Retinal pigment epithelial cell (primary cell): Measurements from ENCODE around the gene PLXNB1.

ENCODE experiments used
- DNase-seq: peaks from one replicate; pipeline ENCODE4 v3.0.0-alpha.2; 2010; ENCODE audit warnings: low read depth
- H3K4me3 ChIP-seq: 2 replicates; pipeline ENCODE4 v1.5.1; 2011; ENCODE audit warnings: mild to moderate bottlenecking, low read length, control low read depth, moderate library complexity
- TF ChIP-seq, protein P1 (sequence below): conservative IDR thresholded peaks from 2 replicates; pipeline ENCODE4 v1.5.1; 2011; ENCODE audit warnings: low read depth, low read length, control low read depth, inconsistent platforms

Gene PLXNB1

DNA sequence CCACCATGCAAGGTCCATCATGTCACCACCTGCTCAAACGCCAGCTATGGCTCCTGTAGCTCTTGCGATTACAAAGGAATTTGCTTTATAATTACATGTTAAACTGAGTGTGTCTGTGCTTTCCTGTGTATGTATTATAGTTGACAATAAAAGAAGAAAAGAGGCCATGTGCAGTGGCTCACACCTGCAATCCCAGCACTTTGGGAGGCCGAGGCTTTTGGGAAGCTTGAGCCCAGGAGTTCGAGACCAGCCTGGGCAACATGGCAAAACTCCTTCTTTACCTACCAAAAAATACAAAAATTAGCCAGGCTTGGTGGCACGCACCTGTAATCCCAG lies 43.7 kb upstream of the PLXNB1 start:
- DNase-seq, result no peak
- TF ChIP-seq, protein P1, sequence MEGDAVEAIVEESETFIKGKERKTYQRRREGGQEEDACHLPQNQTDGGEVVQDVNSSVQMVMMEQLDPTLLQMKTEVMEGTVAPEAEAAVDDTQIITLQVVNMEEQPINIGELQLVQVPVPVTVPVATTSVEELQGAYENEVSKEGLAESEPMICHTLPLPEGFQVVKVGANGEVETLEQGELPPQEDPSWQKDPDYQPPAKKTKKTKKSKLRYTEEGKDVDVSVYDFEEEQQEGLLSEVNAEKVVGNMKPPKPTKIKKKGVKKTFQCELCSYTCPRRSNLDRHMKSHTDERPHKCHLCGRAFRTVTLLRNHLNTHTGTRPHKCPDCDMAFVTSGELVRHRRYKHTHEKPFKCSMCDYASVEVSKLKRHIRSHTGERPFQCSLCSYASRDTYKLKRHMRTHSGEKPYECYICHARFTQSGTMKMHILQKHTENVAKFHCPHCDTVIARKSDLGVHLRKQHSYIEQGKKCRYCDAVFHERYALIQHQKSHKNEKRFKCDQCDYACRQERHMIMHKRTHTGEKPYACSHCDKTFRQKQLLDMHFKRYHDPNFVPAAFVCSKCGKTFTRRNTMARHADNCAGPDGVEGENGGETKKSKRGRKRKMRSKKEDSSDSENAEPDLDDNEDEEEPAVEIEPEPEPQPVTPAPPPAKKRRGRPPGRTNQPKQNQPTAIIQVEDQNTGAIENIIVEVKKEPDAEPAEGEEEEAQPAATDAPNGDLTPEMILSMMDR, result no peak
- no peak overlapping the region for H3K4me3 ChIP-seq

DNA sequence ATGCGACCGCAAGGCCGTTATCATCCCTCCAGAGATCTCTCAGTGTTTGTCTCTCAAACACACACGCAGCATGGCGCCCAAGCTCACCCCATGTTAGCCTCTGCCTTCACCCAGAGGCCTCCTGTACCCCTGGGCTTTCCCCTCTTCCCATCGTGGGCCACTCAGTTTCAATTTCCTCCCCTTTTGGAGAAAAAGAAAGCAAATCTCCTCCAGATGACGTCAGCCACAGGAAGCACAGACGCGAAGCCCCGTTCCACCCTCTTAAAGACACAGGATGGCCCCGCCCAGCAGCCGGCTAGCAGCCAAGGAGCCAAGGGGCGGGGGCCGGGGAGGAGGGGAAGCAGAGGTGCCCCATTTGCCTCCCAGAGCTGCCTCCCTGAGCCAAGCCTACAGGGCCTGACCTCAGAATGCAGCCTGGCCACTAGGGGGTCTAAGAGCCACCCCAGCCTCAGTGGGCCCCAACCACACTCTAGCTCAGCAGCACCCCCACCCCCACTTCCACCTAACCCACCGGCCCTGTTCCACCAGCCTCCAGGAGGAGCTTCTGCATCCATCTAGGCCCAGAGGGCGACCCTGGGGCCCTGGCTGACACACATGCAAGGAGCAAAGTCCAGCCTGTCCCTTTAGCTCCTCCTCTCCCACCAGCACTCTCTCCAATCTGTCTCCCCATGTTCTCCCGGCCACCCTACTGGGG lies 43.2 kb upstream of the PLXNB1 start:
- peak; percentile 81 for DNase-seq
- peak overlapping the region; percentile 75 for H3K4me3 ChIP-seq
- TF ChIP-seq, protein P1, result peak; percentile 53

DNA sequence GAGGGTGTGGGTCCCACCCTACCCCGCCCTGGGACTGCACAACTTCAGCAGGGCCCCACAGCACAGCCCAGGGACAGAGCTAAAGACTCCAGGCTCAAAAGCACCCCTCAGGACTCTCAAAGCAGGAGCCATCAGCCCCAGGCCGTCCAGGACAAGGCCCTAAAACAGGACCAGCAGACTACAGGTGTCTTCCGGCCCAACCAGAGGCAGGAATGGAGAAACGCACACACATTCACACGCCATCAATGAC lies 42.7 kb upstream of the PLXNB1 start:
- DNase-seq, result no peak
- TF ChIP-seq, protein P1, result no peak
- peak overlapping the region; percentile 75 for H3K4me3 ChIP-seq

DNA sequence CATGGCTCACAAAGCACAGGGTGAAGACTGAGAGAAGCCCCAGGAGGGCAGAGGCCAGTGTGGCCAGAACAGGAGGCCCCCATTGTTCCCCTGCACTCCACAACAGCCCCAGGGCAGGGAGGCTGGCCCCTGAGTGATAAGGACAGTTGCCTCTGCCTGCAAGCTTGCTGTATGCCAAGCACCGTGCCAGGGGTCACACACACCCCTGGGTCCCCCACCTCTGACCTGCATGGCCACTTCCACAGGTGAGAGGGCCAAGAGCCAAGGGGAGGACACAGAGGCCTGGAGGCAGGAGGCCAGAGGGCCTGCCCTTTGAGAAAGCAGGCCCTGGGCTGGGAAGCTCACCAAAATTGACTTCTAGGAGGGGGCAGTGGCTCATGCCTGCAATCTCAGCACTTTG lies 40.4 kb upstream of the PLXNB1 start:
- DNase-seq, result no peak
- TF ChIP-seq, protein P1, result no peak
- no peak overlapping the region for H3K4me3 ChIP-seq

DNA sequence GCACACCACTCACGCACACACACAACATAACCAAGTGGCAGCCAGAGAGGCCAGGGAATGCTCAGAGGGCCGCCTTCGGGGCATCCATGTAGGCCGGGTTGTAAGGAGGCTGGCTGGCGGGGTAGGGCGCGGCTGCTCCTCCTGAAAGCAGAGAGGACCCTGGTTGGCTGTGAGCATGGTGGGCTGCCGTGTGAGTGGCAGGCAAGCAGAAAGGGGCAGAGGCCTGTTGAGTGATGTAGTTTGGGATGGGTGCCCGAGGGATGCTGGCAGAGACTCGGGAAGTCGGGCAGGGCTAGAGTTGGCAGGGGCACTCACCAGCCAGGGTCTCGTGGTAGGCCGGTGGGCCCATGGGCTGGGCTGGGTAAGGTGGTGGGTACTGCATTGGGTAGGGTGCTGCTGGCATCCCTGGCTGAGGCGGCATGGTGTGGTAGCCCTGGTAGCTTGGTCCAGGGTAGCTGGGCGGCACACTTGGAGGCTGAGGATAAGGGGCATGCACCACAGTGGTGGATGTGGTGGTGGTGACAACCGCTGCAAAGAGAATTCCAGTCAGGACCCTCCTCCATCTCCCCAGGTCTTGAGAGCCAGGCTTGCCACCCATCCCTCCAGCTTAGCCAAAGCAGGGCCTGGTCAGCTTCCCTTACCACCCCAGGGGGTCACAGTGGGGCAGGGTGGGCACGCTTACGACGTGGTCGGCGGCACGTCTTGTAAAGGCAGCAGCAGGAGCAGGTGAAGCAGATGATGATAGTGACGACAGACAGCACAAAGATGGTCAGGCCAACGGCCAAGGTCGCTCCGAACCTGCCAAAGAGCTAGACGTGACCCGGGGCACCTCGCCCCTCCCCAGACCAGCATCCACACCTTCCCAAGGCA lies 39.4 kb upstream of the PLXNB1 start:
- TF ChIP-seq, protein P1, result no peak
- H3K4me3 ChIP-seq, result no peak overlapping the region
- DNase-seq, result no peak

DNA sequence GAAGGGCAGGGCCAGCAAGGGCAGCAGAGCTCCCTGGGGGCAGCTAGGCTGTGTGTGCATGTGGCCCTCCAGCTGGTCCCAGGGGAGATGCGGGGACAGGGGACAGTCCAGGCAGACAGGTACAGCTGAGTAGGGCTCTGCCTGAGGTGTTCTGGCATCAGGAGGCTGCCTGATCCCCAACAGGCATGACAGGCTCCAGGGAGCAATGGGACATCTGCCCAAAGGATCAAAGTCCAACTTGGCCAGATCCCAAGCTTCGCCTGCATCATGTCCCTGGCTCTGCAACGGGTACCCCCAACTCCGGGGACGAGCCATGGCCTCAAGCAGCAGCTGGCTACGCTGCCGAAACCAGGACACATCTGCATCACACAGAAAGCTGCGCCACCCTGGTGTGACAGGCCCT lies 38.4 kb upstream of the PLXNB1 start:
- TF ChIP-seq, protein P1, result no peak
- no peak overlapping the region for H3K4me3 ChIP-seq

More for the DNA sequence above, 38.4 kb upstream of the PLXNB1 start:
- DNase-seq, result no peak
